OCI-LY3 (cell line): ENCODE data around the gene THRAP3.

Experiments
- H2AFZ ChIP-seq: fragments of 200-600, 300-600 bp; shearing (Covaris generic); 2 replicates; pipeline ENCODE4 v1.6.0; 2014; ENCODE audit warnings: antibody characterized with exemption, low read depth, low read length
- H3K27ac ChIP-seq: fragments of 200-600, 300-600 bp; sonication (generic); 2 replicates; pipeline ENCODE4 v1.5.1; 2014; ENCODE audit warnings: mild to moderate bottlenecking, low read length, moderate library complexity, mixed read lengths
- H3K27me3 ChIP-seq: fragments of 200-600, 300-600 bp; sonication (generic); 2 replicates; pipeline ENCODE4 v1.6.1; 2014; ENCODE audit warnings: low read depth, low read length, mixed read lengths
- H3K36me3 ChIP-seq: fragments of 200-600, 300-600 bp; sonication (generic); replicated peaks from 2 replicates; pipeline ENCODE3; 2014; ENCODE audit warnings: low read depth, low read length, mixed read lengths
- H3K4me1 ChIP-seq: fragments of 300-600, 200-600 bp; sonication (generic); 2 replicates; pipeline ENCODE4 v1.6.1; 2014; ENCODE audit warnings: low read length, mixed read lengths
- H3K4me2 ChIP-seq: fragments of 200-600, 300-600 bp; sonication (generic); 2 replicates; pipeline ENCODE4 v1.6.1; 2014; ENCODE audit warnings: low read length, mixed read lengths
- H3K4me3 ChIP-seq: fragments of 300-600, 200-600 bp; sonication (generic); 2 replicates; pipeline ENCODE4 v1.5.1; 2014; ENCODE audit warnings: antibody characterized with exemption, mild to moderate bottlenecking, low read length, moderate library complexity
- H3K79me2 ChIP-seq: fragments of 300-600, 200-600 bp; shearing (Covaris generic); 2 replicates; pipeline ENCODE4 v1.6.1; 2014; ENCODE audit warnings: mild to moderate bottlenecking, low read length, mixed read lengths
- H3K9ac ChIP-seq: fragments of 300-600, 200-600 bp; shearing (Covaris generic); 2 replicates; pipeline ENCODE4 v1.6.0; 2014; ENCODE audit warnings: mild to moderate bottlenecking, low read length, moderate library complexity
- H3K9me3 ChIP-seq: fragments of 200-600, 300-600 bp; shearing (Covaris generic); 2 replicates; pipeline ENCODE4 v1.6.1; 2014; ENCODE audit warnings: low read length, mixed read lengths; ENCODE audit not compliant: insufficient read depth
- H4K20me1 ChIP-seq: fragments of 200-600, 300-600 bp; sonication (generic); 2 replicates; pipeline ENCODE4 v1.6.1; 2016; ENCODE audit warnings: low read length, mixed read lengths; ENCODE audit not compliant: insufficient read depth
- CTCF ChIP-seq: fragments of 200-600, 300-600 bp; sonication (generic); IDR thresholded peaks from 2 replicates; pipeline ENCODE4 v1.5.1; 2014; ENCODE audit warnings: antibody characterized with exemption, low read length, low read depth
- EZH2phosphoT487 ChIP-seq: fragments of 200-600 bp; shearing (Covaris generic); IDR thresholded peaks from 2 replicates; pipeline ENCODE4 v1.6.1; 2018; ENCODE audit warnings: antibody characterized with exemption, mixed run types, low read depth

The THRAP3 gene

GRCh38 chr1:36306902-36307456, 82.7 kb downstream of the THRAP3 start:
- peaks cover 28% of the 10 kb centered on the region for H3K36me3 ChIP-seq
- H3K79me2 ChIP-seq = peaks cover 31% of the 10 kb centered on the region
- H3K9me3 ChIP-seq = no peaks in the 10 kb centered on the region
- peak overlapping the region; percentile 100 for H3K4me3 ChIP-seq
- H3K4me2 ChIP-seq = peak overlapping the region; percentile 96
- no peaks in the 10 kb centered on the region for H3K27me3 ChIP-seq
- peak overlapping the region; percentile 88 for H3K9ac ChIP-seq
- peaks cover 6% of the 10 kb centered on the region; the same call in 1 of the 2 replicates for H4K20me1 ChIP-seq
- TF ChIP-seq CTCF = no peak
- TF ChIP-seq EZH2phosphoT487 = no peak
- peaks cover 45% of the 10 kb centered on the region for H3K4me1 ChIP-seq
- 0 out of 2 replicates have a peak overlapping the region, but pooled peaks have one; percentile 60 for H2AFZ ChIP-seq
- H3K27ac ChIP-seq = peak overlapping the region; percentile 100

- Histone ChIP-seq H3K79me2 (peaks cover 31% of the 10 kb centered on the region), H4K20me1 (peaks cover 6% of the 10 kb centered on the region; the same call in 1 of the 2 replicates), H3K4me3 (peak overlapping the region; percentile 100), H3K9me3 (no peaks in the 10 kb centered on the region), H3K4me2 (peak overlapping the region; percentile 96), H3K27me3 (no peaks in the 10 kb centered on the region), H3K9ac (peak overlapping the region; percentile 88), H3K4me1 (peaks cover 37% of the 10 kb centered on the region), H3K36me3 (peaks cover 31% of the 10 kb centered on the region), H2AFZ (no peak overlapping the region), H3K27ac (no peak overlapping the region)
- no peak for TF ChIP-seq CTCF
- TF ChIP-seq EZH2phosphoT487 = no peak
Measured at GRCh38 chr1:36307601-36308330, 83.5 kb downstream of the THRAP3 start.

GRCh38 chr1:36309397-36309796, 85.2 kb downstream of the THRAP3 start:
- H3K4me2 ChIP-seq = no peak overlapping the region
- H3K36me3 ChIP-seq = peaks cover 26% of the 10 kb centered on the region
- TF ChIP-seq CTCF = no peak
- TF ChIP-seq EZH2phosphoT487 = no peak
- peaks cover 23% of the 10 kb centered on the region for H3K4me1 ChIP-seq
- no peak overlapping the region for H2AFZ ChIP-seq
- peaks cover 6% of the 10 kb centered on the region; the same call in 1 of the 2 replicates for H4K20me1 ChIP-seq
- no peaks in the 10 kb centered on the region for H3K9me3 ChIP-seq
- H3K27ac ChIP-seq = no peak overlapping the region
- H3K4me3 ChIP-seq = no peak overlapping the region
- no peaks in the 10 kb centered on the region for H3K27me3 ChIP-seq
- H3K9ac ChIP-seq = no peak overlapping the region
- H3K79me2 ChIP-seq = peaks cover 29% of the 10 kb centered on the region

GRCh38 chr1:36320291-36320761, 96.1 kb downstream of the THRAP3 start:
- H3K9me3 ChIP-seq = no peaks in the 10 kb centered on the region
- peaks cover 6% of the 10 kb centered on the region for H3K36me3 ChIP-seq
- H3K27ac ChIP-seq = no peak overlapping the region
- H3K4me1 ChIP-seq = no peaks in the 10 kb centered on the region
- no peak overlapping the region for H3K4me2 ChIP-seq
- no peak overlapping the region for H3K9ac ChIP-seq
- no peak overlapping the region for H2AFZ ChIP-seq
- H3K4me3 ChIP-seq = no peak overlapping the region
- no peaks in the 10 kb centered on the region for H4K20me1 ChIP-seq
- TF ChIP-seq CTCF (no peak), EZH2phosphoT487 (no peak)
- no peaks in the 10 kb centered on the region for H3K79me2 ChIP-seq
- no peaks in the 10 kb centered on the region for H3K27me3 ChIP-seq
